GM19463 (cell line): ENCODE data around the gene CECR2.

Experiments used
- ATAC-seq: cut with Tn5 transposase; IDR thresholded peaks from one replicate; pipeline ENCODE4 v1.9.1; 2021; ENCODE audit warnings: mild to moderate bottlenecking, moderate library complexity; ENCODE audit not compliant: unreplicated experiment

The CECR2 gene

DNA sequence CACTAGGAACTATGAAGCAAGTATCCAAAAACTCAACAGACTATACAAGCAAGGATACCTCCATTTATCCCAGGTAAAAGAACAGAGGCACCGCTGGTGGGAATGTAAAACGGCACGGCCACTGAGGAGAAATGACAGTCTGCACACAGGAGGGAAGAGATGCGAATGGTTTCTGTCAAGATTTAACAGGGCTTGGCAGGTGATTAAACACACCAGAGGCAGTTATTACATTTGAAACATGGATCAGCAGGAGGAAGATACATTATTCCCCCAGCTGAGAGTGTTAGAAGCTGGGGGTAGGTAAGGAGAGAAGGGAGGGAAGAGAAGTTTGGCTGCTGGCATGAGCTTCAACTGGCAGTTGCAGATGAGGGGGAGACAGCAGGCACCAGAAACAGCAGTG lies 229.1 kb downstream of the CECR2 start:
- no peak for ATAC-seq

DNA sequence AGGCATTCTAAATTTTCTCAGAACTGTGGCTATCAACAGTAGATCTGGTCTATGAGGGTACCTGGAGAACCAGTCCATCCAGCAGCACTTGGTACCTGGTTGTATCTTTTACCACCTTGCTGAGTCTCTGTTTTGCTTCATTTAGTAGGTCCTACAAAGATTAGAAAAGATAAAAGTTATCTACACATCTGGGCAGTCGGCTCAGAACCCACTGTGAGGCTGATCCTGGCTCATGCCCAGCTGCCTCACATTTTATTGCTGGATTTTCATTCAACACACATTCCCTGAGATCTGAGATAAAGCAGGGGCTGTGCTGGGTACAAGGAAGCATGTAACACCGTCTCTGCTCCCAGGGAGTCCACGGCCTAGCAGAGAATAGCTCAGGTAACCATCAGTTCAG lies 231.8 kb downstream of the CECR2 start:
- no peak for ATAC-seq

DNA sequence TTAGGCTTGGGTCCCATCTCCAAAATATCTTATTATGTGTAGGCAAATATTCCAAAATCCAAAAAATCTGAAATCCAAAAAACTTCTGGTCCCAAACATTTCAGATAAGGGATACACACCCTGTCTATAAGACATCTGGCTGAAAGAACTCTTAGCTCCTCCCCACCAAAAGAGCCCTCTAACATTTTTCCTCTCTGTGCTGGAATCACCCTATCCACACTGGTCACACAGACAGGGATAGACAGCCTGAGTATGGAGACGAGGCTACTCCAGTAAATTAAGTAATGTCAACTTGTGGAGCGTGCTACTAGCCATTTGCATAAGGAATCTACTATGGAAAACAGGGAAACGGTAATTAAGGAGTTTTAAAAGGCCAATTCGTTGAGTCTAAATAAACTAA lies 234.4 kb downstream of the CECR2 start:
- no peak for ATAC-seq

DNA sequence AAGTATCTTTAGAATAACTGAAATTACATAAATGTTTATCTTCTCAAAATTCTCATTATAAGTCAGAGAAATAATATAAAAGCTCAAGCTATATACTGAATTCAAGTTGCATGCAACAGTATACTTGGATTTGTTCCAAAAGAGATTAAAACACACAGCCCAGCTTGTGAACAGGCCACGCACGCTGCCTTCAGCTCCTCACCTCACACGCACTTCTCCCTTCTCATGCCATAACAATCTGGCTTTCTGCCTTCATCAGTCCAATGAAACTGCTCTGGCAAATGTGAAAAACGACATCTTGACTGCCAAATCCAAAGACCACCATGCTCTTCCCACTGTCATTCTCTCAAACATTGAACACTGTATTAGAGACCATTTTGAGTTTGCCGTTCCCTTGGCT lies 237.2 kb downstream of the CECR2 start:
- ATAC-seq: no peak
